HG03025 (cell line): Measurements from ENCODE around the gene ENO1.

ENCODE experiments used
- ATAC-seq: cut with Tn5 transposase; IDR thresholded peaks from one replicate; pipeline ENCODE4 v1.9.1; 2021; ENCODE audit warnings: mild to moderate bottlenecking, moderate library complexity; ENCODE audit not compliant: unreplicated experiment, low FRiP score

ENO1 gene

GRCh38 chr1:8871965-8872399 lies 6.5 kb downstream of the ENO1 start:
- ATAC-seq = no peak

GRCh38 chr1:8871539-8871935 lies 6.9 kb downstream of the ENO1 start:
- no peak for ATAC-seq

GRCh38 chr1:8870616-8871538 lies 7.6 kb downstream of the ENO1 start:
- no peak for ATAC-seq

- no peak for ATAC-seq
Observed at GRCh38 chr1:8870103-8870502, 8.4 kb downstream of the ENO1 start.

GRCh38 chr1:8867878-8868567 lies 10.5 kb downstream of the ENO1 start:
- ATAC-seq = no peak

- ATAC-seq = no peak
Observed at GRCh38 chr1:8866792-8867415, 11.6 kb downstream of the ENO1 start.

- no peak for ATAC-seq
Observed at GRCh38 chr1:8866173-8866791, 12.2 kb downstream of the ENO1 start.

GRCh38 chr1:8864713-8865344 lies 13.7 kb downstream of the ENO1 start:
- ATAC-seq = no peak

- no peak for ATAC-seq
Observed at GRCh38 chr1:8863794-8864233, 14.7 kb downstream of the ENO1 start.

- no peak for ATAC-seq
Observed at GRCh38 chr1:8863138-8863537, 15.3 kb downstream of the ENO1 start.

GRCh38 chr1:8862528-8862927 lies 16.0 kb downstream of the ENO1 start:
- ATAC-seq = no peak

GRCh38 chr1:8860738-8861516 lies 17.6 kb downstream of the ENO1 start:
- ATAC-seq = no peak

GRCh38 chr1:8858888-8859706 lies 19.4 kb downstream of the ENO1 start:
- no peak for ATAC-seq

- no peak for ATAC-seq
Observed at GRCh38 chr1:8858112-8858668, 20.3 kb downstream of the ENO1 start.

GRCh38 chr1:8856689-8857412 lies 21.6 kb downstream of the ENO1 start:
- no peak for ATAC-seq

- no peak for ATAC-seq
Observed at GRCh38 chr1:8854240-8854639, 24.2 kb downstream of the ENO1 start.

- ATAC-seq = no peak
Observed at GRCh38 chr1:8851060-8851459, 27.4 kb downstream of the ENO1 start.
